Activated T-cell treated with anti-CD3 and anti-CD28 coated beads, Interleukin-2, amount 50 U/mL, for 4 hours (primary cell): ENCODE data around the gene RBM19. TPM values are rescaled to one million over a fixed set of nuclear protein-coding genes. Genes with fewer than 3 reads are reported as not detected.

Experiments used
- ATAC-seq, 2 donors: fragments of 200-7000 bp; cut with Tn5 transposase; one replicate each; pipeline ENCODE4 v1.10.0; 2021
- DNase-seq: peaks from one replicate; pipeline ENCODE4 v3.0.0-alpha.2; 2020
- H3K27me3 Mint-ChIP-seq: one replicate; pipeline ENCODE4 v1.8.0; 2021; ENCODE audit warnings: low read depth, mixed read lengths
- H3K36me3 Mint-ChIP-seq: one replicate; pipeline ENCODE4 v1.8.0; 2022; ENCODE audit warnings: mixed read lengths; ENCODE audit not compliant: insufficient read depth
- H3K4me1 Mint-ChIP-seq: one replicate; pipeline ENCODE4 v1.8.0; 2021; ENCODE audit warnings: low read depth, mixed read lengths
- H3K4me3 Mint-ChIP-seq: one replicate; pipeline ENCODE4 v1.8.0; 2021; ENCODE audit warnings: mild to moderate bottlenecking, moderate library complexity, mixed read lengths
- H3K9me3 Mint-ChIP-seq: one replicate; pipeline ENCODE4 v1.8.0; 2021; ENCODE audit warnings: mixed read lengths
- total RNA-seq, 3 donors: library from RNA; stranded (reverse); gene quantifications; one replicate each; pipeline ENCODE4 v1.2.1, GENCODE V29; 2021

Gene RBM19
- total RNA-seq, 3 donors from 2014 or later, result 145 to 156 (median 146) TPM

GRCh38 chr12:113888435-113888834 is 77.7 kb downstream of the RBM19 start:
- ATAC-seq (no peak), DNase-seq (no peak)
- Mint-ChIP-seq H3K27me3 (no peaks in the 10 kb centered on the region), H3K9me3 (no peaks in the 10 kb centered on the region), H3K4me1 (no peaks in the 10 kb centered on the region), H3K36me3 (peaks cover 42% of the 10 kb centered on the region), H3K4me3 (no peak overlapping the region)

- Mint-ChIP-seq H3K9me3 (no peaks in the 10 kb centered on the region), H3K27me3 (no peaks in the 10 kb centered on the region), H3K4me1 (no peaks in the 10 kb centered on the region), H3K36me3 (peaks cover 42% of the 10 kb centered on the region), H3K4me3 (no peak overlapping the region)
- no peak for DNase-seq
- ATAC-seq, result no peak
Observed at GRCh38 chr12:113887906-113888305, 78.2 kb downstream of the RBM19 start.

GRCh38 chr12:113886721-113887120 is 79.4 kb downstream of the RBM19 start:
- Mint-ChIP-seq H3K4me1 (no peaks in the 10 kb centered on the region), H3K9me3 (no peaks in the 10 kb centered on the region), H3K27me3 (no peaks in the 10 kb centered on the region), H3K4me3 (no peak overlapping the region), H3K36me3 (peaks cover 41% of the 10 kb centered on the region)
- no peak for ATAC-seq
- DNase-seq, result no peak

- no peak for ATAC-seq
- Mint-ChIP-seq H3K9me3 (no peaks in the 10 kb centered on the region), H3K36me3 (peaks cover 40% of the 10 kb centered on the region), H3K4me3 (no peak overlapping the region), H3K4me1 (no peaks in the 10 kb centered on the region), H3K27me3 (no peaks in the 10 kb centered on the region)
- DNase-seq, result no peak
Observed at GRCh38 chr12:113884392-113884791, 81.7 kb downstream of the RBM19 start.

GRCh38 chr12:113882690-113883089 is 83.4 kb downstream of the RBM19 start:
- H3K9me3 Mint-ChIP-seq, result no peaks in the 10 kb centered on the region
- H3K4me3 Mint-ChIP-seq, result no peak overlapping the region
- H3K27me3 Mint-ChIP-seq, result no peaks in the 10 kb centered on the region
- no peak for ATAC-seq
- no peak for DNase-seq
- no peaks in the 10 kb centered on the region for H3K4me1 Mint-ChIP-seq
- H3K36me3 Mint-ChIP-seq, result peaks cover 35% of the 10 kb centered on the region

- DNase-seq (no peak), ATAC-seq (no peak)
- H3K4me3 Mint-ChIP-seq, result no peak overlapping the region
- H3K4me1 Mint-ChIP-seq, result no peaks in the 10 kb centered on the region
- H3K27me3 Mint-ChIP-seq, result no peaks in the 10 kb centered on the region
- H3K36me3 Mint-ChIP-seq, result peaks cover 27% of the 10 kb centered on the region
- H3K9me3 Mint-ChIP-seq, result no peaks in the 10 kb centered on the region
Observed at GRCh38 chr12:113880988-113881962, 84.8 kb downstream of the RBM19 start.

- H3K4me1 Mint-ChIP-seq, result no peaks in the 10 kb centered on the region
- H3K36me3 Mint-ChIP-seq, result peaks cover 31% of the 10 kb centered on the region
- H3K27me3 Mint-ChIP-seq, result no peaks in the 10 kb centered on the region
- H3K4me3 Mint-ChIP-seq, result no peak overlapping the region
- DNase-seq, result no peak
- ATAC-seq, result no peak
- H3K9me3 Mint-ChIP-seq, result no peaks in the 10 kb centered on the region
Observed at GRCh38 chr12:113880326-113880725, 85.8 kb downstream of the RBM19 start.

GRCh38 chr12:113879658-113880057 is 86.5 kb downstream of the RBM19 start:
- Mint-ChIP-seq H3K27me3 (no peaks in the 10 kb centered on the region), H3K4me3 (no peak overlapping the region), H3K36me3 (peaks cover 31% of the 10 kb centered on the region), H3K4me1 (no peaks in the 10 kb centered on the region), H3K9me3 (no peaks in the 10 kb centered on the region)
- DNase-seq, result no peak
- ATAC-seq, result no peak

GRCh38 chr12:113877607-113878006 is 88.5 kb downstream of the RBM19 start:
- DNase-seq, result no peak
- Mint-ChIP-seq H3K4me1 (no peaks in the 10 kb centered on the region), H3K4me3 (no peak overlapping the region), H3K9me3 (no peaks in the 10 kb centered on the region), H3K27me3 (no peaks in the 10 kb centered on the region), H3K36me3 (peaks cover 30% of the 10 kb centered on the region)
- no peak for ATAC-seq

- Mint-ChIP-seq H3K9me3 (no peaks in the 10 kb centered on the region), H3K36me3 (peaks cover 32% of the 10 kb centered on the region), H3K4me3 (no peak overlapping the region), H3K4me1 (no peaks in the 10 kb centered on the region), H3K27me3 (no peaks in the 10 kb centered on the region)
- DNase-seq, result no peak
- ATAC-seq, result no peak
Observed at GRCh38 chr12:113876160-113876559, 90.0 kb downstream of the RBM19 start.

GRCh38 chr12:113875691-113876090 is 90.4 kb downstream of the RBM19 start:
- H3K27me3 Mint-ChIP-seq, result no peaks in the 10 kb centered on the region
- H3K4me1 Mint-ChIP-seq, result no peaks in the 10 kb centered on the region
- DNase-seq, result no peak
- no peak for ATAC-seq
- H3K36me3 Mint-ChIP-seq, result peaks cover 31% of the 10 kb centered on the region
- H3K4me3 Mint-ChIP-seq, result no peak overlapping the region
- no peaks in the 10 kb centered on the region for H3K9me3 Mint-ChIP-seq

- H3K36me3 Mint-ChIP-seq, result peaks cover 33% of the 10 kb centered on the region
- no peaks in the 10 kb centered on the region for H3K4me1 Mint-ChIP-seq
- no peaks in the 10 kb centered on the region for H3K9me3 Mint-ChIP-seq
- no peak overlapping the region for H3K4me3 Mint-ChIP-seq
- ATAC-seq, result no peak
- no peaks in the 10 kb centered on the region for H3K27me3 Mint-ChIP-seq
- DNase-seq, result no peak
Observed at GRCh38 chr12:113874999-113875561, 91.0 kb downstream of the RBM19 start.

- no peaks in the 10 kb centered on the region for H3K27me3 Mint-ChIP-seq
- H3K4me1 Mint-ChIP-seq, result no peaks in the 10 kb centered on the region
- no peak overlapping the region for H3K4me3 Mint-ChIP-seq
- H3K36me3 Mint-ChIP-seq, result peaks cover 29% of the 10 kb centered on the region
- ATAC-seq, result no peak
- no peaks in the 10 kb centered on the region for H3K9me3 Mint-ChIP-seq
- no peak for DNase-seq
Observed at GRCh38 chr12:113874326-113874725, 91.8 kb downstream of the RBM19 start.

GRCh38 chr12:113873740-113874139 is 92.4 kb downstream of the RBM19 start:
- Mint-ChIP-seq H3K36me3 (peaks cover 29% of the 10 kb centered on the region), H3K27me3 (no peaks in the 10 kb centered on the region), H3K4me3 (no peak overlapping the region), H3K9me3 (no peaks in the 10 kb centered on the region), H3K4me1 (no peaks in the 10 kb centered on the region)
- ATAC-seq (no peak), DNase-seq (no peak)

GRCh38 chr12:113870890-113871289 is 95.2 kb downstream of the RBM19 start:
- no peak overlapping the region for H3K4me3 Mint-ChIP-seq
- ATAC-seq (no peak), DNase-seq (no peak)
- H3K9me3 Mint-ChIP-seq, result no peaks in the 10 kb centered on the region
- H3K4me1 Mint-ChIP-seq, result no peaks in the 10 kb centered on the region
- no peaks in the 10 kb centered on the region for H3K27me3 Mint-ChIP-seq
- H3K36me3 Mint-ChIP-seq, result peaks cover 32% of the 10 kb centered on the region
